Caki2 (cell line): ENCODE data around the gene DHH. TPM values are rescaled to one million over a fixed set of nuclear protein-coding genes. Genes with fewer than 3 reads are reported as not detected.

ENCODE experiments used
- DNase-seq: peaks from one replicate; pipeline ENCODE4 v3.0.0-alpha.2; 2015; ENCODE audit warnings: low read depth
- in situ Hi-C: cut with HindIII; loops from 2 replicates; pipeline ENCODE4 v1.10.0; 2016; ENCODE audit warnings: low sequenced_read_pairs, low pct_unique_long_range_greater_than_20kb, mixed read lengths
- total RNA-seq: library from RNA; depleted of rRNA; stranded (reverse); fragments of >200 nt; shearing (Covaris generic); gene quantifications from 2 replicates; pipeline ENCODE4 v1.2.3, GENCODE V29; 2014; ENCODE audit warnings: low replicate concordance; rRNA removed

Gene DHH
- total RNA-seq, 1 experiment from 2014 or later: not detected

GRCh38 chr12:49040364-49040855 is 54.2 kb downstream of the DHH start:
- DNase-seq: no peak
- in situ Hi-C loops: no loop called here

DNA sequence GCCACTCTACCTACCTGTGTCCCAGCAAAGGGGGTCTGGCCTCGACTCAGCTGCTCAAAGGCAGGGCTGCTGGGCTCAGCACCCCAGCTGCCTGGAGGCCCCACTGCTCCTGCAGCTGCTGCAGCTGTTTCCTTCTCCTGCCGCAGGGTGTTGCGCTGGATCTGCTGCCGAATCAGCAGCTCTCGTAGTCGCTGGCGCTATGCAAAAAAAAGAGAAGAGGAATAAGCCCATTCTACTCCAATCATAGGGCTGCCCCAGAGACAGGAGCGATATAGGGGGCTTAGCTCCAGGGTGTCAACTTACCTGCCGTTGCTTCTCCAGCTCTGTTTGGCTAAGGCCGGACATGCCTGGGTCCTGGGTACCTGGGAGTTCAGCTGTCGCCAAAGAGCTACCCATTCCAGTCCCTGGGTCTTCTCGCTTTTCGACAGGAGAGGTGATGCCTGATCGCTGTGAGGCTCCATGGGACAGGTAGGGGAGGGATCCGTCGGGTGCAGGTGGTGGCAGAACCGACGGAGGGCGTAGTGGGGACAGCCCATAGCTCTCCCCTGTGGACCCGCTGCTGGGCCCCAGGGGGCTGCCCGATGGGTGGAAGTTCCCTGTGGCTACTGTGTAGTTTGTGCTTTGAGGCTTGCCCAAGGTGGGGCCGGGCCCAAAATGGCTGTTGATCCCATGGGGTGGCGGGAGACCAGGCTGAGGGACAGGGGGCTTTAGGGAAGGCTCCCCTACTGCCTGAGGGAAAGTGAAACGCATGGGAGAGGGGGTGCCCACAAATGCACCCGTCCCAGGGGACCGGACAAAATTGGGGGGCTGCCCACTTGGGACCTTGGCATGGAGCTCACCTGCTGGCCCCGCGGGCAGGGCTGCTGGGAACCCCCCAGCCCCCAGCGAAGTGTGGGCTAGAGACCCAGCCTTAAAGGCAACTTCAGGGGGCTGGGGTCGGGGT is 54.9 kb downstream of the DHH start:
- DNase-seq: no peak
- in situ Hi-C loops: no loop called here

- in situ Hi-C loops: no loop called here
- no peak for DNase-seq
Observed at GRCh38 chr12:49038291-49038955, 56.2 kb downstream of the DHH start.

DNA sequence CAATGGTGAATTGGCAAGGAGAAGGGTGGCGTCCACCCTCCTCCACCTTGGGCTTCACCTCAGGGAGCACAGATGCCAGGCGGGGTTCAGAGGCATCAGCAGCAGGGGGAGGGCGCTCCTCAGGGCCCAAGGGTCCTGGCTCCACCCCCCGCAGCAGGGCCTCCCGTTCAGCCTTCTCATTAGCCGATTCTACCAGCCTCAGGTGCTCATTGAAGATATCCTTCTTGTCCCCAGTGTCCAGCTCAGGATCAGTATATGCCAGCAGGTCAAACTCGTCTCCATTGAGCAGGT is 56.7 kb downstream of the DHH start:
- no peak for DNase-seq
- in situ Hi-C loops: no loop called here

GRCh38 chr12:49037111-49037946 is 57.3 kb downstream of the DHH start:
- in situ Hi-C loops: no loop called here
- DNase-seq: no peak

Other genes starting within 250 kb of the DHH start
- gene DDX23, start 242.6 kb downstream of the DHH start, total RNA-seq: 89.5 and 94.4 TPM in 2 replicates
- gene RND1, start 228.9 kb downstream of the DHH start, total RNA-seq: 0.57 and 0.96 TPM in 2 replicates
- 20.0 and 31.6 TPM in 2 replicates for gene FKBP11, start 169.3 kb downstream of the DHH start, total RNA-seq
- 174 and 178 TPM in 2 replicates for gene ARF3, start 137.3 kb downstream of the DHH start, total RNA-seq
- 1.1 TPM in 1 of 2 replicates, not detected in the other for gene WNT10B, start 123.1 kb downstream of the DHH start, total RNA-seq
- not detected in 2 replicates for gene WNT1, start 116.5 kb downstream of the DHH start, total RNA-seq
- gene DDN, start 95.4 kb downstream of the DHH start, total RNA-seq: not detected in 2 replicates
- 107 and 124 TPM in 2 replicates for gene PRKAG1, start 76.0 kb downstream of the DHH start, total RNA-seq
- gene KMT2D, start 34.0 kb downstream of the DHH start, total RNA-seq: 10.7 and 15.2 TPM in 2 replicates
- gene RHEBL1, start 24.8 kb downstream of the DHH start, total RNA-seq: 0.81 and 4.3 TPM in 2 replicates
- 9.3 and 66.5 TPM in 2 replicates for gene LMBR1L, start 16.0 kb upstream of the DHH start, total RNA-seq
- gene TUBA1B, start 36.6 kb upstream of the DHH start, total RNA-seq: 3,617 and 4,414 TPM in 2 replicates
- gene TUBA1A, start 94.3 kb upstream of the DHH start, total RNA-seq: 595 and 654 TPM in 2 replicates
- gene TUBA1C, start 170.3 kb upstream of the DHH start, total RNA-seq: 755 and 799 TPM in 2 replicates
- gene PRPH, start 200.3 kb upstream of the DHH start, total RNA-seq: 7.8 TPM in 1 of 2 replicates, not detected in the other
- gene TROAP, start 228.5 kb upstream of the DHH start, total RNA-seq: 12.0 and 41.5 TPM in 2 replicates
- 25.7 and 31.2 TPM in 2 replicates for gene C1QL4, start 242.4 kb upstream of the DHH start, total RNA-seq